IMR-90 (cell line): Measurements from ENCODE around the gene PABPN1. TPM values are rescaled to one million over a fixed set of nuclear protein-coding genes. Genes with fewer than 3 reads are reported as not detected.

Experiments
- ATAC-seq: fragments of 200-7000 bp; cut with Tn5 transposase; 2 replicates; pipeline ENCODE4 v1.9.1; 2020; ENCODE audit warnings: low read depth, mild to moderate bottlenecking, moderate library complexity
- BruUV-seq: library from RNA; stranded (reverse); fragments of 400-500 nt; replicated peaks from 2 replicates; lab custom pipeline; 2021; lab: Mats Ljungman, UMichigan
- CTCF ChIA-PET: fragments of 300-600 bp; formaldehyde crosslinking; extraction: SDS; loops from one replicate; lab custom pipeline; 2021; ENCODE audit warnings: antibody characterized with exemption; lab: Yijun Ruan, JAX
- POLR2A ChIA-PET: fragments of 300-600 bp; sonication (Branson Sonifier 250); formaldehyde crosslinking; loops from one replicate; lab custom pipeline; 2022; ENCODE audit warnings: antibody characterized with exemption; ENCODE audit not compliant: unreplicated experiment; lab: Charles Lee
- DNase-seq: peaks from one replicate; pipeline ENCODE4 v3.0.0; 2013
- H2AFZ ChIP-seq: replicated peaks from 2 replicates; pipeline ENCODE3; 2013; ENCODE audit warnings: low read length, mild to moderate bottlenecking; ENCODE audit not compliant: poor library complexity
- H2AK5ac ChIP-seq: 2 replicates; pipeline ENCODE4 v1.6.1; 2013; ENCODE audit warnings: low read depth, low read length, inconsistent platforms
- H2AK9ac ChIP-seq: replicated peaks from 2 replicates; pipeline ENCODE3; 2013; ENCODE audit warnings: mild to moderate bottlenecking, low read depth, low read length, moderate library complexity; ENCODE audit not compliant: poor library complexity
- H2BK120ac ChIP-seq: 2 replicates; pipeline ENCODE4 v1.6.1; 2013; ENCODE audit warnings: low read depth, low read length, inconsistent platforms
- H2BK15ac ChIP-seq: 3 replicates; pipeline ENCODE4 v1.6.1; 2013; ENCODE audit warnings: low read depth, low read length, inconsistent platforms
- H2BK20ac ChIP-seq: 2 replicates; pipeline ENCODE4 v1.6.1; 2013; ENCODE audit warnings: low read depth, mild to moderate bottlenecking, inconsistent platforms, low read length, moderate library complexity
- H2BK5ac ChIP-seq: 2 replicates; pipeline ENCODE4 v1.6.1; 2013; ENCODE audit warnings: mild to moderate bottlenecking, low read depth, low read length, inconsistent platforms; ENCODE audit not compliant: poor library complexity, severe bottlenecking
- H3K14ac ChIP-seq: replicated peaks from 2 replicates; pipeline ENCODE4 v1.6.1; 2013; ENCODE audit warnings: low read depth, low read length, inconsistent platforms
- H3K18ac ChIP-seq: 2 replicates; pipeline ENCODE4 v1.6.1; 2013; ENCODE audit warnings: low read depth, low read length, control low read depth
- H3K23ac ChIP-seq: 2 replicates; pipeline ENCODE4 v1.6.1; 2013; ENCODE audit warnings: low read depth, low read length, inconsistent platforms
- H3K27ac ChIP-seq: 2 replicates; pipeline ENCODE4 v1.5.1; 2013; ENCODE audit warnings: mild to moderate bottlenecking, control low read depth, low read length; ENCODE audit not compliant: insufficient read depth
- H3K27me3 ChIP-seq: 2 replicates; pipeline ENCODE4 v1.6.1; 2013; ENCODE audit warnings: low read length; ENCODE audit not compliant: control insufficient read depth, insufficient read depth
- H3K36me3 ChIP-seq: 2 replicates; pipeline ENCODE4 v1.6.1; 2013; ENCODE audit warnings: low read length, mixed read lengths; ENCODE audit not compliant: control insufficient read depth, insufficient read depth
- H3K4ac ChIP-seq: 2 replicates; pipeline ENCODE4 v1.6.1; 2013; ENCODE audit warnings: low read depth, low read length, inconsistent platforms
- H3K4me1 ChIP-seq: 2 replicates; pipeline ENCODE4 v1.6.1; 2013; ENCODE audit warnings: low read length, mixed read lengths; ENCODE audit not compliant: control insufficient read depth, insufficient read depth
- H3K4me2 ChIP-seq: 2 replicates; pipeline ENCODE4 v1.6.1; 2013; ENCODE audit warnings: low read depth, mild to moderate bottlenecking, control low read depth, low read length, moderate library complexity
- H3K4me3 ChIP-seq: 2 replicates; pipeline ENCODE4 v1.5.1; 2013; ENCODE audit warnings: low read depth, mild to moderate bottlenecking, control low read depth, low read length, moderate library complexity; ENCODE audit not compliant: insufficient read depth
- H3K56ac ChIP-seq: 2 replicates; pipeline ENCODE4 v1.6.1; 2013; ENCODE audit warnings: low read length, inconsistent platforms; ENCODE audit not compliant: insufficient read depth; ENCODE audit errors: extremely low read depth
- H3K79me1 ChIP-seq, 2 experiments: 2 replicates each; pipeline ENCODE4 v1.6.1; 2013; ENCODE audit warnings: low read length in 2 of 2, inconsistent platforms in 1 of 2, low read depth in 1 of 2
- H3K9ac ChIP-seq: 2 replicates; pipeline ENCODE4 v1.6.1; 2013; ENCODE audit warnings: low read depth, low read length, control low read depth
- H3K9me1 ChIP-seq: 2 replicates; pipeline ENCODE4 v1.6.1; 2013; ENCODE audit warnings: low read length, inconsistent platforms; ENCODE audit not compliant: insufficient read depth
- H3K9me3 ChIP-seq: 2 replicates; pipeline ENCODE4 v1.6.1; 2013; ENCODE audit warnings: low read length; ENCODE audit not compliant: control insufficient read depth, insufficient read depth
- H4K20me1 ChIP-seq: 2 replicates; pipeline ENCODE4 v1.6.1; 2013; ENCODE audit warnings: low read length, inconsistent platforms; ENCODE audit not compliant: insufficient read depth
- H4K5ac ChIP-seq: 2 replicates; pipeline ENCODE4 v1.6.1; 2013; ENCODE audit warnings: mild to moderate bottlenecking, low read depth, low read length, control low read depth
- H4K8ac ChIP-seq, 2 experiments: 2 replicates each; pipeline ENCODE4 v1.6.1; 2013; ENCODE audit warnings: low read depth in 2 of 2, low read length in 2 of 2, control low read depth in 1 of 2, inconsistent platforms in 1 of 2
- H4K91ac ChIP-seq: 2 replicates; pipeline ENCODE4 v1.6.1; 2013; ENCODE audit warnings: low read depth, low read length, inconsistent platforms; ENCODE audit not compliant: insufficient read depth
- CTCF ChIP-seq: conservative IDR thresholded peaks from 2 replicates; pipeline ENCODE4 v1.5.1; 2012; ENCODE audit warnings: mild to moderate bottlenecking, low read depth, low read length, improper control_type of control experiment
- FOS ChIP-seq: fragments of 150-350 bp; IDR thresholded peaks from 2 replicates; pipeline ENCODE4 v1.6.1; 2016; ENCODE audit warnings: low read depth, low read length
- WGBS, 2 experiments: methylation state at CpG; one replicate each; pipeline versions ENCODE4 v1.1.5 to v1.1.7; 2013; ENCODE audit warnings: missing lambda C conversion rate in 2 of 2; ENCODE audit not compliant: insufficient read length in 1 of 2; ENCODE audit errors: extremely low coverage in 2 of 2; 5-methylcytosine and 5-hydroxymethylcytosine counted together
- dilution Hi-C: fragments of 300-500 bp; cut with HindIII; formaldehyde crosslinking; loops from one replicate; pipeline ENCODE4 v1.14.3; 2018; ENCODE audit warnings: low sequenced_read_pairs; ENCODE audit not compliant: unreplicated experiment
- in situ Hi-C: fragments of 300-500 bp; cut with MboI; formaldehyde crosslinking; loops from 3 replicates; pipeline ENCODE4 v1.14.3; 2019; ENCODE audit warnings: low sequenced_read_pairs, inconsistent platforms, mixed read lengths
- intact Hi-C: fragments of 100-400 bp; cut with micrococcal nuclease; formaldehyde crosslinking; loops from 2 replicates; pipeline ENCODE4 v1.10.0; 2022
- polyA plus RNA-seq, 3 experiments: library from polyadenylated mRNA; depleted of rRNA; stranded (reverse); fragments of >200 nt; gene quantifications; 2 replicates each; pipeline ENCODE4 v1.2.3, GENCODE V29; 2012; ENCODE audit warnings: low replicate concordance in 1 of 3
- total RNA-seq: library from RNA; depleted of rRNA; stranded (reverse); fragments of >200 nt; gene quantifications from 2 replicates; pipeline ENCODE4 v1.2.3, GENCODE V29; 2012

PABPN1 gene
- total and polyA plus RNA-seq, 2 of the 4 experiments (the other 2 are of a cell fraction) = 104 to 211 TPM

- Histone ChIP-seq H2AFZ (peak overlapping the region; percentile 96), H3K27me3 (no peaks in the 10 kb centered on the region), H4K5ac (no peak overlapping the region), H3K18ac (no peak overlapping the region), H4K20me1 (no peaks in the 10 kb centered on the region; the same call in 1 of the 2 replicates), H4K91ac (no peak overlapping the region), H3K4me1 (peaks cover 3% of the 10 kb centered on the region; the same call in 1 of the 2 replicates), H4K8ac (peak overlapping the region in 1 of 2 experiments; percentile 66; a peak in 1 of 4 replicates), H2AK9ac (peak overlapping the region; percentile 86), H3K4me2 (peak overlapping the region; percentile 75), H2BK20ac (no peak overlapping the region), H2BK15ac (no peak overlapping the region), H3K23ac (no peak overlapping the region; the same call in 1 of the 2 replicates), H2BK5ac (peak overlapping the region; percentile 29), H3K36me3 (peaks cover 20% of the 10 kb centered on the region), H2BK120ac (no peak overlapping the region), H3K14ac (no peak overlapping the region; the same call in 1 of the 2 replicates), H3K9me3 (no peaks in the 10 kb centered on the region), H3K4ac (peak overlapping the region; percentile 46), H3K9me1 (peaks cover 6% of the 10 kb centered on the region; the same call in 1 of the 2 replicates), H3K56ac (no peak overlapping the region), H2AK5ac (peak overlapping the region; percentile 54; the same call in 1 of the 2 replicates), H3K27ac (peak overlapping the region; percentile 63), H3K4me3 (peak overlapping the region; percentile 76), H3K9ac (peak overlapping the region; percentile 68), H3K79me1 (peaks cover 0 to 7% of the 10 kb centered on the region in 2 experiments; a peak in 3 of 4 replicates)
- no TSS peak for BruUV-seq
- ATAC-seq (peak; percentile 48), DNase-seq (no peak)
- intact Hi-C loops = loop anchor here (1.0 kb wide), 2 partner anchors 14 to 24 kb away; no protein-coding TSS in a partner anchor
- dilution Hi-C loops = no loop called here
- ChIA-PET POLR2A (no interaction called here), CTCF (interaction anchor here (0.7 to 1.2 kb wide), 4 partner anchors 9 to 43 kb away, joined by 3 to 8 read pairs (median 4); no protein-coding TSS in a partner anchor)
- TF ChIP-seq CTCF = peak; percentile 13; the same call in 1 of the 2 replicates
- no peak for TF ChIP-seq FOS
- WGBS, 2 experiments = 1% methylated on average over 29 of the region's 61 CpGs; no CpG with 5 or more reads in 1 of the 2 experiments
- in situ Hi-C loops = no loop called here
Observed at GRCh38 chr14:23351681-23352505, 30.6 kb downstream of the PABPN1 start.
